ENCODE data around the gene LRRC1. TPM values are rescaled to one million over a fixed set of nuclear protein-coding genes. Genes with fewer than 3 reads are reported as not detected.
A peak's percentile ranks its signal among the peaks of the same experiment; 100 is the strongest.

Gene LRRC1
- total RNA-seq, 1 donor: 18.6 TPM

GRCh38 chr6:53790886-53791285 lies 3.9 kb upstream of the LRRC1 start:
- peak; percentile 10 for DNase-seq (ENCODE audit: low read depth)
- H3K4me3 ChIP-seq (ENCODE audit: low read depth, low read length): no peak overlapping the region
- TF ChIP-seq CTCF (IDR thresholded peaks at IDR 0.05; ENCODE audit: insufficient read depth, low read depth, low read length): no peak

DNA sequence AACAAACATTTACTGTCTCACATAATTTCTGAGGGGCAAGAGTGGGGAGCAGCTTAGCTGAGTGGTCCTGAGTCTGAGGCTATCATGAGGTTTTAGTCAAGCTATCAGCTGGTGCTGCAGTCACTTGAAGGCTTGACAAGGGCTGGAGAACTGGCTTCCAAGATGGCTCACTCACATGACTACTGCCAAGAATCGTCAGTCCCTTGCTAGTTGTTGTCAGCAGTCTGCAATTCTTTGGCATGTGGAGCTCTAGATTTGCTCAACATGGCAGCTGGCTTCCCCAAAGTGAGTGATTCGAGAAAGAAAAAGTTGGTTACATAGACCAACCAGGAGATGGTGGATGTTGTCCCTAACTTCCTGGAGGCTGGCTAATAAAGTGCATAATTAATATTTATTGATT lies 2.8 kb upstream of the LRRC1 start:
- DNase-seq (ENCODE audit: low read depth): no peak

DNA sequence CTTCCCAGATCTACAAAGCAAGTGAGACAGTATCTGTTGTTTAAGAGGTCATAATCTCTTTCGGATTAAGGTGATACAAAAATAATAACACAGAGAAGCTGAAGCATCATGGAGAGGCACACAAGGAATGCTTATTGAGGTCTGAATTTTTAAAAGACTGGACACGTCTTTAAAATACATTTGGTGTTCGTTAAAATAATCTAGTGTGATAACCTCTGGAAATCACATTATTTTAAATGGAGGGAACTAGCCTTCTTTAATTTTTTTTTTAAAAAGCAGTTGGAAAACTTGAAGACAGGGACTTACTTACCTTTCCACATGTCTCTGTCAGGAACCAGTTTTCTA lies 1.9 kb upstream of the LRRC1 start:
- TF ChIP-seq CTCF (IDR thresholded peaks at IDR 0.05; ENCODE audit: insufficient read depth, low read depth, low read length): no peak
- H3K4me3 ChIP-seq (ENCODE audit: low read depth, low read length): peak overlapping the region; percentile 84
- DNase-seq (ENCODE audit: low read depth): no peak

More for the DNA sequence above, 2.8 kb upstream of the LRRC1 start:
- no peak overlapping the region for H3K4me3 ChIP-seq (ENCODE audit: low read depth, low read length)
- TF ChIP-seq CTCF (IDR thresholded peaks at IDR 0.05; ENCODE audit: insufficient read depth, low read depth, low read length): no peak

- no peak for TF ChIP-seq CTCF (IDR thresholded peaks at IDR 0.05; ENCODE audit: insufficient read depth, low read depth, low read length)
- peak; percentile 55 for DNase-seq (ENCODE audit: low read depth)
- H3K4me3 ChIP-seq (ENCODE audit: low read depth, low read length): peak overlapping the region; percentile 84
These were observed 1.3 kb upstream of the LRRC1 start for GRCh38 chr6:53793318-53794136.

GRCh38 chr6:53794137-53794719 lies 577 bp upstream of the LRRC1 start:
- peak overlapping the region; percentile 84 for H3K4me3 ChIP-seq (ENCODE audit: low read depth, low read length)
- DNase-seq (ENCODE audit: low read depth): peak; percentile 85
- peak; percentile 63 for TF ChIP-seq CTCF (IDR thresholded peaks at IDR 0.05; ENCODE audit: insufficient read depth, low read depth, low read length)

- no peak for DNase-seq (ENCODE audit: low read depth)
- peak overlapping the region; percentile 84 for H3K4me3 ChIP-seq (ENCODE audit: low read depth, low read length)
- no peak for TF ChIP-seq CTCF (IDR thresholded peaks at IDR 0.05; ENCODE audit: insufficient read depth, low read depth, low read length)
These were observed 516 bp downstream of the LRRC1 start for GRCh38 chr6:53795340-53795701.
